H1 (cell line): ENCODE measurements around the gene SCAP.

ENCODE experiments used
- CBX8 ChIP-seq: fragments of 300-800, 300-1000 bp; sonication (generic); IDR thresholded peaks from 2 replicates; pipeline ENCODE4 v1.7.1; 2016; ENCODE audit warnings: low read depth, low read length, borderline replicate concordance
- EZH2 ChIP-seq: fragments of 200-600 bp; sonication (generic); IDR thresholded peaks from 2 replicates; pipeline ENCODE4 v1.7.1; 2012; ENCODE audit warnings: low read depth, mild to moderate bottlenecking, moderate library complexity, low read length, inconsistent platforms; ENCODE audit not compliant: severe bottlenecking
- GABPA ChIP-seq: IDR thresholded peaks from 2 replicates; pipeline ENCODE4 v1.6.1; 2011; ENCODE audit warnings: mild to moderate bottlenecking, low read length, moderate library complexity, borderline replicate concordance; ENCODE audit not compliant: insufficient read depth
- GTF2F1 ChIP-seq: IDR thresholded peaks from 2 replicates; pipeline ENCODE4 v1.6.1; 2012; ENCODE audit warnings: low read depth, low read length, improper control_type of control experiment, borderline replicate concordance
- MAX ChIP-seq: IDR thresholded peaks from 2 replicates; pipeline ENCODE4 v1.6.1; 2012; ENCODE audit warnings: inconsistent platforms
- POLR2A ChIP-seq, 2 experiments: IDR thresholded peaks; 1 replicate in 1 of 2; 2 replicates in 1 of 2; pipeline ENCODE4 v1.6.1; 2011; ENCODE audit warnings: low read depth in 2 of 2, low read length in 2 of 2, mild to moderate bottlenecking in 2 of 2; ENCODE audit errors: control extremely low read depth in 1 of 2
- POLR2AphosphoS5 ChIP-seq: IDR thresholded peaks from 2 replicates; pipeline ENCODE4 v1.6.1; 2011; ENCODE audit warnings: low read depth, low read length
- SIX5 ChIP-seq: IDR thresholded peaks from 2 replicates; pipeline ENCODE4 v1.6.1; 2011; ENCODE audit warnings: mild to moderate bottlenecking, low read depth, low read length
- ZNF274 ChIP-seq: IDR thresholded peaks from 2 replicates; pipeline ENCODE4 v1.7.0; 2012; ENCODE audit warnings: low read length, borderline replicate concordance; ENCODE audit errors: extremely low read depth
- TF ChIP-seq, protein P1 (sequence below), 3 experiments: IDR thresholded peaks; 1 replicate in 2 of 3; 2 replicates in 1 of 3; pipeline versions ENCODE4 v1.5.1 to v1.6.1; 2011; ENCODE audit warnings: low read length in 3 of 3, mild to moderate bottlenecking in 3 of 3, inconsistent platforms in 2 of 3, low read depth in 1 of 3, moderate library complexity in 1 of 3; ENCODE audit not compliant: insufficient read depth in 1 of 3; ENCODE audit errors: control extremely low read depth in 1 of 3
- TF ChIP-seq, protein P2 (sequence below): IDR thresholded peaks from 2 replicates; pipeline ENCODE4 v1.6.1; 2011; ENCODE audit warnings: low read depth, mild to moderate bottlenecking, low read length; ENCODE audit not compliant: insufficient read depth

DNA sequence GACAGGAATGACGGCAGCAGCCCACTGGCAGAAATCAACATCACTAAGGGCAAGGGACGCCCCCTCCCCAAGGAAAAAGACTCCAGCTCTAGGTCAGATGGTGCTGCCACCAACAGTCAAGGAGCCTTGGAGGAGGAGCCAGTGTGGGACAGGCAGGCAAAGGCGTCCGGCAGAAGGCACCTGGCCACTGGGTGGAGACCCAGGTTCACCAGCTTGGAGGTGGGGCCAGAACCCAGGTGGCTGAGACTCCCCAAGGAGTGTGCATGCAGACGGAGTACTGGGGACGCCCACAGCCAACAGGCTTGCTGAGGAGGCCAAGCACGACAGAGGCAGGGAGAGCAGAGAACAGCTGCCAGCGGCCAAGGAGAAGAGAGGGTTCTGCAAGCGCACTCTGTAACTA lies 59.7 kb downstream of the SCAP start:
- TF ChIP-seq, protein P1, sequence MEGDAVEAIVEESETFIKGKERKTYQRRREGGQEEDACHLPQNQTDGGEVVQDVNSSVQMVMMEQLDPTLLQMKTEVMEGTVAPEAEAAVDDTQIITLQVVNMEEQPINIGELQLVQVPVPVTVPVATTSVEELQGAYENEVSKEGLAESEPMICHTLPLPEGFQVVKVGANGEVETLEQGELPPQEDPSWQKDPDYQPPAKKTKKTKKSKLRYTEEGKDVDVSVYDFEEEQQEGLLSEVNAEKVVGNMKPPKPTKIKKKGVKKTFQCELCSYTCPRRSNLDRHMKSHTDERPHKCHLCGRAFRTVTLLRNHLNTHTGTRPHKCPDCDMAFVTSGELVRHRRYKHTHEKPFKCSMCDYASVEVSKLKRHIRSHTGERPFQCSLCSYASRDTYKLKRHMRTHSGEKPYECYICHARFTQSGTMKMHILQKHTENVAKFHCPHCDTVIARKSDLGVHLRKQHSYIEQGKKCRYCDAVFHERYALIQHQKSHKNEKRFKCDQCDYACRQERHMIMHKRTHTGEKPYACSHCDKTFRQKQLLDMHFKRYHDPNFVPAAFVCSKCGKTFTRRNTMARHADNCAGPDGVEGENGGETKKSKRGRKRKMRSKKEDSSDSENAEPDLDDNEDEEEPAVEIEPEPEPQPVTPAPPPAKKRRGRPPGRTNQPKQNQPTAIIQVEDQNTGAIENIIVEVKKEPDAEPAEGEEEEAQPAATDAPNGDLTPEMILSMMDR (IDR thresholded peaks at IDR 0.05; ENCODE audit: control extremely low read depth in 1 of 3, insufficient read depth in 1 of 3, low read depth in 1 of 3, low read length in 3 of 3) = 0 out of 4 replicates have a peak, but pooled peaks of 1 of the 3 experiments have one; percentile 6
- no peak for TF ChIP-seq CBX8
- TF ChIP-seq POLR2A (IDR thresholded peaks at IDR 0.05; ENCODE audit: control extremely low read depth in 1 of 2, low read depth in 2 of 2, low read length in 2 of 2) = 0 out of 3 replicates have a peak, but pooled peaks of 1 of the 2 experiments have one; percentile 37
- peak; percentile 47; the same call in 1 of the 2 replicates for TF ChIP-seq POLR2AphosphoS5
- TF ChIP-seq, protein P2, sequence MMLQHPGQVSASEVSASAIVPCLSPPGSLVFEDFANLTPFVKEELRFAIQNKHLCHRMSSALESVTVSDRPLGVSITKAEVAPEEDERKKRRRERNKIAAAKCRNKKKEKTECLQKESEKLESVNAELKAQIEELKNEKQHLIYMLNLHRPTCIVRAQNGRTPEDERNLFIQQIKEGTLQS = no peak
- TF ChIP-seq MAX = no peak
- TF ChIP-seq GTF2F1 = no peak
- TF ChIP-seq EZH2 = no peak
- TF ChIP-seq GABPA = no peak
- no peak for TF ChIP-seq ZNF274
- TF ChIP-seq SIX5 = no peak
